GM21526 (cell line): ENCODE results near the gene FEM1B.

Experiments
- ATAC-seq: cut with Tn5 transposase; IDR thresholded peaks from one replicate; pipeline ENCODE4 v1.9.1; 2021; ENCODE audit warnings: moderate library complexity; ENCODE audit not compliant: unreplicated experiment, low FRiP score

FEM1B gene

DNA sequence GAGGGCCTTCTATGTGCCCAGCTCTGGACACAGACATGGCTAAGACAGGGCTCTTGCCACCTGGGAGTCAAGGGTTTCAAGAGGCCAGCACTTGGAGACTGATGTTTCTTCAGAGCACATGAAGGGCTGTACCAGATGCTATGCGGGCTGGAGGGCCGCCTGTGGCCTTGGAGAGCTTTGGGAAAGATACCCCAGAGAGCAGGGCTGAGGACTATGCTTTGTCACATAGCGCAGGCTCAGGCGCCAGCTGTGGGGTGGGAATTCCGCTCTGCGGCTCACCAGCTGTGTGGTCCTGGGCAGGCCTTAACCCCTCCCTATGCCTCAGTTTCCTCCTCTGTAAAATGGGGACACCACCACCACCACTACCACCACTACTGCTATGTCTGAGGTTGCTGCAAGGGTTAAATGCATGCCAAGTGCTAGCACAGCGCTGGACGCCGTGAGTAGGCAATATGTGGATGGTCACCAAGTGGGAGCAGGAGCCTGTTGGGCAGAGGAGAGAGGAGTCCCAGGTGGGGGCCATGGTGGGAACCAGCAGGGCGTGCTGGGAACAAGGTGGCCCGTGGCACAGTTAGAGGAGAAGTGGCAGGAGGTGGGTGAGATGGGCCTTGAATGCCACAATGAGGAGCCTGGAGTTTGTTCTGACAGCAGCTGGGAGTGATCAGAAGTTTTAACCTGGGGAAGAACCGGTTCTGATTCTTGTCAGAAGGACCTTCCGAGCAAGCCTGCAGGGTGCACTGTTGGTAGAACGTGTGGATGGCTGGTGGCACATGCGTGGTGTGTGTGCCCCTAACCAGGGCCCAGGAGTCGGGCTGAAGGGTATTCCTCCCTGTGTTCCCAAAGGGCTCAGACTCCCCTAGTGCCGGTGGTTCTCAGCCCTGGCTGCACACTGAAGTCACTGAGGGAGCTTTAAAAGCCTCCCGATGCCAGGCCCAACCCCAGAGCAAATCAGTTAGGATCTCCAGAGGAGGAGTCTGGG, 41.7 kb downstream of the FEM1B start:
- ATAC-seq, result no peak

DNA sequence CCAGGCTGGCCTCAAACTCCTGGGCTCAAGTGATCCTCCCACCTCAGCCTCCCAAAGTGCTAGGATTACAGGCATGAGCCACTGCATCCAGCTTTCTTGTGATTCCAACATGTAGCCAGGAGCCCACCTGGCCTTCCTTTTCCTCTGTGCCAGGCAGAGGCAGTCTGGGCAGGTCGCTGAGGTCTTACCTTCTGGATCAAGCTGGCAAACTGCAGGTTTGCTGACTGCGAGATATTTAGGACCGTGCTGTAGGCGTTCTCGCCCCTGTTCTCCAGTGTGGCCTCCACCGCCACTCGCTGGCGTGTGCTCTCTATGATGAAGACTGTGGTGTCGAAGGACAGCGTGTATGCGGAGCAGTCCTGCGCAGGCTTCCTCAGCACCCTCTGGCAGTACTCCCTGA, 42.5 kb downstream of the FEM1B start:
- no peak for ATAC-seq

DNA sequence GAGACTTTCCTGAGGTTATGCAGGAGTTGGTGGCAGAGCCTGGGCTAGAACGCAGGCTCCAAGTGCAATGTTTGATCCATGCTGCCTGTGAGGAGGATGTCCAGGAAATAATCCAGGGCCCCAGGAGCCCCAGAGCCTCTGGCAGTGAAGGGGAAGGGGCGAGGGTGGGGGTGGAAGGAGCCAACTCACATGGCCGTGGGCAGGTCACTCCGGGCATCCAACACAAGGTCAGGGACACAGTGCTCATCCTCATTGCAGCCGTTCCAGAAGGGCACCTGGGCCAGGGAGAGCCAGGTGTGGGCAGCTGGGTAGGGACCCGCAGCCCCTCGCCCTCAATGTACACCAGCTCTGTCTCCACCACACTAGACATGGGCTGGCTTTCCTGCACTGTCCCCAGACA, 43.7 kb downstream of the FEM1B start:
- no peak for ATAC-seq

DNA sequence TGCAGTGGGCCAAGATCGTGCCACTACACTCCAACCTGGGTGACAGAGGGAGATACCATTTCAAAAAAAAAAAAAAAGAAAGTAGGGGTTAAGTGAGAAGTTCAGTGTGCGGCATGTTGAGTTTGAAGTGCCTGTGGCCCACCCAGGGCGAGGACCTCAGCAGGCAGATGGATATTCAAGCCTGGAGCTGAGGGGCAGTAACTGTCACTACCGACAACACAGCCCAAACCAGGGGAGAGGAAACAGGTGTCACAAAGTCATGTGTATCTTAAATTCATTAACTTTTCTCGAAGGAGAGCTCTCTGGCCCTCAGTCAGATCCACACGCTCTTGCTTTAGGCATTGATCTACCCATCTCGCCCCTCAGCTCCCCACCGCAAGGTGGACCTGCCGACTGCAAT, 45.3 kb downstream of the FEM1B start:
- ATAC-seq, result no peak

DNA sequence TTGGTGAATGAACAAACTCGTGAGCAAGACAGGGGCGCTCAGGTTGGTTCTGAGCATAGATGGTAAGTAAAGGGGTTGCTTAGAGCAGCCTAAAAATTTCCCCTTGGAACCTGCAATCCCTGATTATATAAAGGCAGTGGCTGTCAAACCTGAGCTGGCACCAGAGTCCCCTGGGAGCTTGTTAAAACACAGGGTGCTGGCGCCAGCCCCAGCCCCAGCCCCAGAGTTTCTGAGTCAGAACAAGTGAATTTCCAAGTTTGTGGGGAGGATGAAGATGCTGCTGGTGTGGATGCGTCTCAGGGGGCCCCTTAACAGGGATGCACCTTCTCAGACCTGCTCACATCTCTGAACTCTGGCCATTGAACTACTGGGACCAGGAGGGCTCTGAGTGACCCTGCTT, 48.2 kb downstream of the FEM1B start:
- no peak for ATAC-seq

DNA sequence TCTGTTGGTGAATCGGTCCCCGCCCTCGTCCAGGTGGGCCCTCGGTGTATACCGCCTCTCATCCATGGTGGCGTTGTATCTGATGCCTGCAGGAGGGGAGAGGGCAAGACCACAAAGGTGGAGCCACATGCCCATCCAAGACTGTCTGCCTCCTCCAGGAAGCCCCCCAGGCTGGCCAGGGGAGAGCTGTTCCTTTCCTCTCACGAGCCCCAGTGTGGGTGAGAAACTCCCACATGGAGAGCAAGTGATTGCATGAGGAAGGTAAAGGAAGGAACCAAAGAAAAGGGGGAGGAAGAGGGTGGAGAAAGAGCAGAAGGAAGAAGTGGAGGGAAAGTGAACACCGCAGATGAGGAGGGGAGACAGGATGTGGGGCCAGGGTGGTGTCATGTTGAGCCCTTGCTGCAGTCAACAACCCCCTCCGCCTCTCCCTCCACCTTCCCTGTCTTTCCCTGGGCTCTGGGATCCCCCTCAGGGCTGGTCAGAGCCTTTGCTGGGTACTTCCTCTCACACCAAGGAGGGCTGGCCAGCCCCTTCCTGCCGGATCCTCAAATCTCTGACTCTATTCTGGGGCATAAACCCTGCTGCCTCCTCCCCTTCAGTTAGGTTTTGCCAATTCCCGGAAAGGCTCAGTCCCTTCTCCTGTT, 49.3 kb downstream of the FEM1B start:
- no peak for ATAC-seq

DNA sequence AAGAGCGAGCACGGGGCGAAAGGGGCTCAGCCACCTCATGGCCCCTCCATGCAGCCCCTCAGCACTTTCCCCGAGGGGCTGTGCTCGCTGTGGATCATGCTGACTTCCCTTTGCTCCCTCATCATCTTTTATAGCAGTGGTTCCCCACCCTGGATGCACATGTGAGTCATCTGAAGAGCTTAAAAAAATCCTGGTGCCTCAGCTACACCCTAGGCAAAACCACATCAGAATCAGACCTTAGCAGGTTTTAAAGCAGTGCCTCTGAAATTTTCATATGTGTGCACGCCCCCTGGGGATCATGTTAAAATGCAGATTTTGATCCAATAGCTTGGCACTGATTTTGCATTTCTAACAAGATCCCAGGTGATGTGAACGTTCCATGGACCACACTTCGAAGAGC, 50.9 kb downstream of the FEM1B start:
- ATAC-seq, result no peak

DNA sequence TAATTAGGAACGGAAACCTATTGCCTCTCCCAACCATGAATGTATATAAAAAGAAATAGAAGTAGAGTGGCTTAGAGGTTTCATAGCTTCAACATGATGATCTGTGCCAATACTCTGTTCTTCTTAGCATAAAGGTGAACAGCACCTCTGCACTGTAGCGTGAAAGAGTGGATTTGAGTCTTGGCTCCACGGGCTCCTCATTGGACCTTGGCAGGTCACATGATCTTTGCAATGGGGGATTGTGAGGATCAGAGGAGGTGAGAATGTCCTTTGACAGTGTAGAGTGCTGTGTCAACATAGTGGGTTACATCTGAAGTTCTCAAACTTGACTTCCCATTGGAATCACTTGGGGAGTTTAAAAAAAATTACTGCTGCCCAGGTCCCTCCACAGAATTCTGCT, 51.4 kb downstream of the FEM1B start:
- no peak for ATAC-seq

DNA sequence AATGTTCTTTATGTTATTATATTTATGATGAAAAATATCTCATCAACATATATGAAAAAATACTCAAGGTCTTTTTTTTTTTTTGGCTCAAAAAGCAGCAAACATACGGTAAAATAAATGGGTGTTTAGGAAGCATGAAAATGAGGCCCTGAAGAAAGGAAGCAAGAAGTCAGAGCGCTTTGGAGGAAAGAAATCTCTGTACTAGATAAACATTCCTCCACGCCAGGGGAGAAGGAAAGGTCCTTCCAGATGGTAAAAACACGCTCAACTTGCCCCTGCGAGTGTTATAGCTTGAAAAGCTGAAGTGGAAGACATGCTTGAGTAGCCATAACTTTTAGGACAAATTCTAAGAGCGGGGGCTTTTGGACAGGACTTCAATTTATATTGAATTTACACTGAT, 52.9 kb downstream of the FEM1B start:
- no peak for ATAC-seq

DNA sequence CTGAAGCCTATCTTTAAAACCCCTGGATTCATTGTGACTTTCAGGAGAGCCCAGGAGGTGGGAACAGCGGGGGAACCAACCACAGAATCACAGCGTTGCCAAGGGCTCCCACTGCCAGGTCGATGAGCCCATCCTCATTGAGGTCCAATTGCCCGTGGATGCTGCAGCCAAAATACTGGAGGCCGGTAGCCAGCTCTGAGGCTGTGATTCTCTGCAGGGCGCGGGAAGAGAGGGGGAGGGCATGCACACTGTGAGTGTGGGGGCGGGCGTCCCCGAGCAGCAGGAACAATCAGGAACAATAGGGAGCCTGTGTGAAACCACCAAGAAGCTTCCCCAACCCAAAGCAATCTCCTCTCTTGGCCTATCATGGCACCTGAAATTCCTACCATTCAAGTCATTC, 53.4 kb downstream of the FEM1B start:
- no peak for ATAC-seq

DNA sequence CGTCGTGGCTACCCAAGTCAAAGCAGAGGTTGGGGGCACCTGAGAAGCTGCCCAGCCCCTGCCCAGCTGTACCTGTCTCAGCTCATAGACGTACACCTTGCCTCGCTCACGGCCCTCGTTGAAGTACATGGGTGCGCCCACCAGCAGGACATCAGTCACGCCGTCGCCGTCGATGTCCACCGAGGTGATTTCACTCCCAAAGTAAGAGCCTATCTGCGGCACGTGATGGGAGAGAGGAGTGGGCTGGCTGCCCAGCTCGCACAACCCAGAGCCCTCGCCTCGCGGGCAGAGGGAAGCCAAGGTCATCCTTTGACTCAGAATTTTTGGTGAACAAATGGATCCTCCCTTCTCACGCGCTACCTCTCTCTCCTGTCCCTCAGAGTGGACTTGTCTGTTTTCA, 54.7 kb downstream of the FEM1B start:
- ATAC-seq, result no peak

DNA sequence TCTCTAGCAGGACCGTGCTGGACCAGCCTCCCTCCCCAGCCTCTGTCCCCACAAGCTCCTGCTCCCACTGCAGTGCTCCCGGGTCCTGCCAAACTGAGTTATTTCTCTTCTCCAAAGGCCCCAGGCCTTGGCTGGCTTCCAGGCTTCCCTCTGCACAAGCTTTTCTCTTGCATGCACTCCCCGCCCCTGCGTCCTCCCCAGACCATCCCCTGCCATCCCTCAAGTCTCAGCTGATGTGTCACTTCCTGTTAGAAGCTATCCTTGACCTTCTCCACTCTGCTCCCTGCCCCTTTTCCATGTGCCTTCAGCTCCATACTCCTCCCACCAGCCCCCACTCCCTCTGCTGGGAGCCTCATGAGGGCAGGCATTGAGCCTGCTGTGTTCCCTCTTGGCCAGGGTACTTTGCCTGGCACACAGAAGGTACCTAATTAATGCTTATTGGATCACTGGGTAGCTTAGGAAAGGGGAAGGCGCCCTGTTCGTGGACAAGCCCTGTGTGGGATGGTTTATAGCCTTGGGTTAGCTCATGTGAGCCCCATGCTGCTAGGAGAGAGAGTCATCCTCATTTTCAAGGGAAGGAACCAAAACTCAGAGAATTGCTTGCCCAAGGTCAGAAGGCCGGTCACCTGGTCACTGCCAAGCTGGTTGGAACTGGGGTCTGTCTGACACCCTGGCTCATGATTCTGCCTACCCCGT, 56.4 kb downstream of the FEM1B start:
- no peak for ATAC-seq

DNA sequence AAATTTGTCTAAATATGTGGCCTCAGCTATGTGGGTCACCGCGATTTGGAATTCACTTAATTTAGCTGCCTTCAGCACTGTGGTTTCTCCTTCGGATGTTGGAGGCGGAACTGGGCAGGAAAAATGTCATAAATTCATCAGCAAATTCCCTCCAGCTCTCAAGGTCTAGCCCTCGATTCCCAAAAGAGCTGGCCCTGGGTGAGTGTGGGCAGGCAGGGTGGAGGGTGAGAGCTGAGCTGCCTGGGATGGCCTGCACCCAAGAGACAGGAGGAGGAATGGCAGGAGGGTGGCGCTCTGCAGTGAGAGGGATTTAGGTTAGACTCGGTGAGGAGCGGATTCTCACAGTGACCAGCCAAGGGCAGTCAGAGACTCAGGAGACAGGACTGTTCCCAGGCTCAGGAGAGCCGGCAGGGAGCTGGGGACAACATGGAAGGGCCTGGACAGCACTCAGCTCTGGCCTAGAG, 57.1 kb downstream of the FEM1B start:
- ATAC-seq, result no peak

DNA sequence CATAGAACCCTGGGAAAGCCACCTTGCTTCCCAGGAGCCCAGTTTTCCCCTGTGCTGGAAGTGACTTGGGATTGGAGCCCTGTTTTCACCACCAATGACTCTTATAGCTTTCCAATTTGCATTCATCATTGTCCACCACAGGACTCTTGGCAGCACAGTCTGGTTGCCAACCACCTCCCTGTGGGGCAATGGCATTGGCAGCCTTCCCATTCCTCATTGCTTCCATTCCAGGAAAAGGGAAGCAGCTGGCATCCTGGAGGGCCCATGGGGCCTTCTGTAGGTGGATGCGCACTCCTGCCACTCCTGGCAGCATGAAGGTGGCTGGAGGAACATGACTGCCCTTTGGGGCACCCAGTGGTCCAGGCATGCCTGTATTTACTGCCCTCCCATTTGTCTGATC, 57.7 kb downstream of the FEM1B start:
- no peak for ATAC-seq

DNA sequence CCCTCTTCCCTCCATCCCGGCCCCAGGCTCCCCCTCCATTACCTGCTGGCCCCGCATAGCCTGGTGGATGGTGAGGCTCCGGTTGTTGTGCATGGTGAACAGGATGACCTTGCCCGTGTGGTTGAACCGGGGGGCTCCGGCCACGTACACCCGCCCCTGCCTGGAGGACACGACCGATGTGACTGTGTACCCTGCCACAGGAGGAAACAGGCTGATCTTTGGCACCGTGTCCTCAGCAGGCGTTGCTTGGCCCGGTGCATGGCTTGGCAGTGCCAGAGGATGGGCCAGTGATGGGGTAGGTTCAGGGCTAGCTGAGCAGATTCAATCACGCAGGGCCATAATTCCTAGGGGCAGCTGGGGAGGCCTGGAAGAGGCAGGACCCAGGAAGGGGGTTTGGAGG, 58.1 kb downstream of the FEM1B start:
- ATAC-seq, result no peak

DNA sequence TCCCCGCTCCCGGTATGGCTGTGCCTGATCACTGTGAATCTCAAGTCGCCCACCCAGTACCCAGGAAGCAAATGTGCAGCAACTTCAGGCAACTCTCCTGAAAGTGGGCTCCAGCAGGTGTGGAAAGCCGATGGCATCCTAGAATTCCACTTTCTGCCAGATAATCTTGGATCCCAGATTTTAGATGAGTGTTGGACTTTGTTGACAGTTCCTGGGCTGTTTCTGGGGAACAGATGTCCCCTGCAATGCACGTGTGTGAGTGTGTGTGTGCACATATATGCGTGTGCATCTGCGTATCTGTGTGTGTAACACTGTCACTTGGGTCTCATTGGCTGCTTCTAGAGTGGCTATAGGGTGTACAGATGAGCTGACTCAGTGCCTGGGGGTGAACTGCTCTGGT, 59.0 kb downstream of the FEM1B start:
- no peak for ATAC-seq

DNA sequence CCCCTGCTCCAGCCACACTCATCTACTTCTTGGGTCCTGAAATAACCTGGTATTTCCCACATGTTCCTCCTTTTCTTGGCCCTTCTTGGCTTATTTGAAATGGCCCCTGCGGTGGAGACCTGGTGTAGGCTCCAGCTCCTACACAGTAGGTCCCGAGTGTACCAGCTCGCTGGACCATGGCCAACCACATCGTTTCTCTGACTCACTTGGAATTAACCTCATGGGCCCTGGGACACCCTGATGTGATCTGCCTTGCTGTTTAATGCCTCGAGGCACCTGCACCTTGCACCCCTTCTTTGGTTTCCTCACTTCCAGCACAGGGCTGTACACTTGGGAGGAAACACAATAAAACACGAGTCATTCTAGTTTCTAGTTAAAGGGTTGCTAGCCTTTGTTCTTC, 60.3 kb downstream of the FEM1B start:
- no peak for ATAC-seq

DNA sequence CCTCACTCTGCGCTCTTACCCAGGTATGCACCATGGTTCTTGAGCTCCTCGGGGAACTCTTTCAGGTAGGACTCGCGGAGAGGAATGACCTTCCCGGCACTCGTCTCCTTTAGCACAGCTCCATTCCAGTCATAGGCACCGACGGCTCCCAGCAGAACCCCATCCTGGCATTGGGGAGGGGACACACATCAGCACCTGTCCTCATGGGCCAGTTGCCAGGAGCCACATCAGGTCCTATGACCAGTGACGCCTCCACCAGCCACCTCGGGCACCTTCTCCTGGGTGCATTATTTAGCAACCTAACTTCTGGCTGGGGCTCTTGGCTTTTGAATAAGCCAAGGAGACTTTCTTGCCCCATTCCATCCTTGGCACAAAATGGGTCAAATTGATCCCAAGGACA, 61.9 kb downstream of the FEM1B start:
- no peak for ATAC-seq

DNA sequence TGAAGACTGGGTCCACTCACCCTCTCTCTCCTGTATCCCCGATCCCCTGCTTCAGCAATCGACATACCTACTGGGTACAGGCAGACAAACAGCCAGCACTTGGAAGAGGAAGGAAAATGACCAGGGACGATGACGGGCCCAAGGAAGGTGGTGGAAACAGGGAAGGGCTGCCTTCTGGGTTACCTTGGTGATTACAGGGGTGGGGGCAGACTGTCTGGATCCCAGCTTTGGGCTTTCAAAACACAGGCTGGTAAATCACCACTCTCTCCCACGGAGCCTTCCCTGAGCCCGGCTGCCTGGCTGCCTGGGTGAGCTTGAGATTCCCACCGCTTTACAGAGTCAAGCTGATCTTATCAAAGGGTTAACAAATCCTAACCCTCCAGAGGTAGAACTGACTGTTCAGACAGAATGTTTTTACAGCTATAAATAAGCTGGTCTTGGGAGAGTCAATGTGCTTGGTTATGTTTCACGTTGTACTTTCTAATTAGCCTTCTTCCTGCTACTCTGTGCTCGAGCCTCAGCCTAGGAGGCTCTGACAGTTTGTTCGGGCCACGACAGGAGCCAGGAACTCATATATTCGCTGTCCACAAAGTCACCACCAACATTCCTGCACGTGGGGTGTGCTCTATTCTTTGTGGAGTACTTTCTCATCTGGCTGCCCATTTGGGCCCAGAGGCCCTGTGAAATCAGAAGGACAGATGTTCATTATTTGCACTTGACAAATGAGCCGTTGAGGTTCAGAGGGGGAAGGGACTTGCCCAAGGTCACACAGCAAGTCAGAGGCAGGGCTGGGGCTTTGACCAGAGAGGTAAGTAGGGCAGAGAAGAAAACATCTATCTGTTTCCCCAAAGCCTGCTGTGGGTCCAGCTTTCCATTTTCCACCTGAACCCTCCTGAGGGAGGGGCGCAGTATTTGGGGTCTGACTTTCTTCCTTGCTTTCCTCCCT, 63.5 kb downstream of the FEM1B start:
- ATAC-seq, result no peak
